KOPT-K1 (cell line): Measurements from ENCODE around the gene TSC2.
"Not testable (repeated sequence)": the region's sequence is repeated elsewhere in the genome, so short reads cannot be mapped to it uniquely, and the experiment has no call there.

Source experiments
- H3K27ac ChIP-seq: fragments of 200-600 bp; sonication (generic); 2 replicates; pipeline ENCODE4 v1.5.1; 2016; ENCODE audit warnings: antibody characterized with exemption, mild to moderate bottlenecking, low read depth, low read length; ENCODE audit not compliant: poor library complexity, severe bottlenecking
- H3K36me3 ChIP-seq: fragments of 200-600 bp; sonication (generic); 2 replicates; pipeline ENCODE4 v1.5.1; 2017; ENCODE audit warnings: antibody characterized with exemption, mild to moderate bottlenecking, low read length, moderate library complexity; ENCODE audit not compliant: insufficient read depth
- H3K9me3 ChIP-seq: fragments of 200-600 bp; sonication (generic); 2 replicates; pipeline ENCODE4 v1.5.1; 2017; ENCODE audit warnings: antibody characterized with exemption, low read length, mild to moderate bottlenecking; ENCODE audit not compliant: insufficient read depth, poor library complexity, severe bottlenecking

TSC2 gene

DNA sequence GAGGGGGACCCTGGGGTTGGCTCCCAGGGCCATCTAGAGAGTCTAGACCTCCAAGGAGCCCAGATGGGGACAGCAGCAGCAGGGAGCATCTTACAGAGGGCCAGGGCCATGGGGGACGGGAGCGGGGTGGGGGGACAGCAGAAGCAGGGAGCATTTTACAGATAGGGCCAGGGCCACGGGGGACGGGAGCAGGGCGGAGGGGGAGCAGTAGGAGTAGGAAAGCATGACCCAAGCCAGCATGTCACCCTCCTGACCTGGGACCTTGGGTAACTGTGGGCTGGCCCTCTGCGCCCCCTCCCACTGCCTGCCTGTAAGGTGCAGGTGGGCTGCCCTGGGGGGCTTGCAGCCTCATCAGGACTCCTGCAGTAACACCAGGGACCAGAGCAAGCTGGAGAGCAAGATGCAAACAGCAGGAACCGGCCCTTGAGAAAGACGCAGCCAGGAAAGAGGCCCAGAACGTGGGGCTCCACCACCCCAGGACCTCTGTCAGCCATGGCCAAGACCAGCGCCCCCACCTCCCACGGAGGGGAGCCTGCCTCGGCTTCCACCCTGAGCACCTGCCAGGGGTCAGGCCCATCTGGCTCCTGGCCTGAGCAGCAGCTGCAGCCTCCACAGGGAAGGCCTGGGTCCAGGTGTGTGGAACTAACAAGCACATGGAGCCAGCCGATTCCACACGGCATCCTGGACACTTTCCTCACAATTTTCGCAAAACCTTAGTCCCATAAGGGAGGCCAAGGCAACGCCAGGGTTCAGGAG, 40.5 kb upstream of the TSC2 start:
- H3K9me3 ChIP-seq: no peaks in the 10 kb centered on the region
- peaks cover 44% of the 10 kb centered on the region; the same call in 1 of the 2 replicates for H3K36me3 ChIP-seq
- peak overlapping the region; percentile 68 for H3K27ac ChIP-seq

DNA sequence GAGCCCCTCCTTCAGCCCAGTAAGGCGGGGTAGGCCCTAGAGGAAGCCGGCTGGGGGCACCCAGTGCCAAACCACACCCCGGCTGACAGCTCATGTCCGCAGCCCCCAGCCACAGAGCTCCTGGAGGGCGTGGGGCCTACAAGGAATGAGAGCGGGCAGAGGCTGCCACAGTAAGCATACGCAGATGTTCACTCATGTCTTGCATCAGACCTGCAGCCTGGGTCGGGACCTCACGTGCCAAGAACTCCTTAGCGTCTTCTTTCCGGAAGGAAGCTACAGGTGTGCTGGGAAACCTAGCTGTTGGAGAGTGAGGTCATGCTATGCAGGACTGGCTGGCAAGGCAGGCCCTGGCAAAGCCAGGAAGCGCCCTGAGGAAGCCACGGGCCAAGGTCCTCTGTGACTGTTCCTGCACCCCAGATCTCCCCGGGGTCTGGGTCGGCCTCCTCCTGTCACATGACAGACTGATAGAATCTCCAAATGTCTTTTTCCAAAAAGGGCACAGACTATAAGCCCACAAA, 39.7 kb upstream of the TSC2 start:
- Histone ChIP-seq H3K27ac (peak overlapping the region; percentile 68), H3K36me3 (peaks cover 36% of the 10 kb centered on the region; the same call in 1 of the 2 replicates)

DNA sequence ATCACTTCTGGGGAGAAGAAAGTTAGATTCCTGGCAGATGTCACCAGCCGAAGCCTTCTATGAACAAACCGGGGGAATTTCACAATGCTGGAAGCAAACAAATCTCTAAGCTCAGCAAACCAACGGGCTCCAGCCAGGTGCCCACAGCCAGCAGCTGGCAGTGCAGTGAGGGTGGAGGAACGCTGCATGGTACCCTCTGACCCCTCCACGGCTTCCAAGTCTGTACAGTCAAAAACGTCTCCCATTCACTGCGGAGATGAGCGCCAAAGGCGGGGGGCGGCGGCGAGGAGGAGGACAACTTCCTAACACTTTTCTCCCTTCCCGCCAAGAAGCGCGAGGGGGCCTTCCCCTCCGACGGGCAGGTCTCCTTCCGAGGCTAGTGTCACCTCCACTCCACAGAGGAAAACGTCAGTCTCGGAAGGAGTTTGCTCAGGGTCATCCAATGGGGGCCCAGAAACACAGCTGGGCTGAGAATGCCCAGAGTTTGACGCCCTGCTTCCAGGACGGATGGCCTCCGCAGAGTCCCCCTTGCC, 39.1 kb upstream of the TSC2 start:
- Histone ChIP-seq H3K27ac (peak overlapping the region; percentile 68), H3K9me3 (no peaks in the 10 kb centered on the region), H3K36me3 (peaks cover 29% of the 10 kb centered on the region; the same call in 1 of the 2 replicates)

More for the DNA sequence above, 39.7 kb upstream of the TSC2 start:
- no peaks in the 10 kb centered on the region for H3K9me3 ChIP-seq

DNA sequence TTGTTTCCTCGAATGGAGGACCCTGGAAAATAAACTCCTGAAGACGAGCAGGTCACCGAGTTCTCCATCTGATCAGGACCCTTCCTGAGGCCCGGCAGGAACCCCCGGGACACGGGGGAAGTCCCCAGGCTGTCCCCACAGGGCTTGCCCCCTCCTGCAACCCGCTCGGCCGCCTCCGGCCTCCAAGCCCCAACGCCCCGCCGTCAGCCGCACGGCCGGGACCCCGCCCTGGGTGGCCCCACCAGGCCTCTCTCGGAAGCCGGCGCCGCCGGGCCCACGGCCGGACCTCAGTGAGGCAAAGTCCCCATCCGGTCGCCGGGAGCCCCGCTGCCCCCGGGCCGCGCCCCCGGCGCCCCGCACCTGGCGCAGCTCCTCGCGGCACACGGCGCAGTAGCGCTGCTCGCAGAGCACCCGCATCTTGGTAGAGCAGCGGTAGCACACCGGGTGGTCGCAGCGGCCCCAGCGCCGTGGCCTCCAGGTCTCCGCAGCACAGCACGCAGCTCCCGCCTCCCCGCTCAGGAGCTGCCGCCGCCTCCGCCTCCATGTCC, 38.5 kb upstream of the TSC2 start:
- H3K27ac ChIP-seq: peak overlapping the region; percentile 68
- H3K9me3 ChIP-seq: no peaks in the 10 kb centered on the region
- H3K36me3 ChIP-seq: peaks cover 26% of the 10 kb centered on the region; the same call in 1 of the 2 replicates

DNA sequence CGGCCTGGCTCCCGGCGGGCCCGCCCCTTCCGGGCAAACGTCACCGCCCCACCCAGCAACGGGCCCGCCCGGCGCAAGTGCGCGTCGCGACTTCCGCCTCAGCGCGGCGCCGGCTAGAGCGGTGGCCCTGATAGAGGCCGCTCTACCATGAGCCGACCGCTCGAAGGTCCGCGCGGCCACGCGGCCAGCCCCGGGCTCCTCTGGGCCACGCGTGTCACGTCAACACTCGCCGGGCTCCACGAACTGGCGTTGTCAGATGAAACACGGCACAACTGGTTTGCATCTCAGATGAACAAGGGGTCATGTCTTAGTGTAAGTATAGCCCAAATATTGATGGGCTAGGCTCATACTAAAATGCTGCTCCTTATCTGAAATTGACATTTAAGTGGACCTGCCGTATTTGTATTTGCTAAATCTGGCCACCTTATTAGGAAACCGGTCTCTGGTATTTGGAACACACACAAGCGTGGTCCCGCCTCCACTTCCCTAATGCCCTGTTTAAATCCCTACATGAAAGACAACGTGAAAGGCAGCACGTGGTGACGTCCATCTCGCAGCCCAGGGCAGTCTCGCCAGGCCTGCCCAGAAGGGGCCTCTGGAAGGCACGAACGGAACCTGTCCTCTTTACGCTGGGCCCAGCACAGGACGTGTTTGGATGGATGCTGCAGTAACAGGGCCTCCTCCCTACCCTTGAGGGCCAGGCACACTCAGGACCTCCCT, 37.8 kb upstream of the TSC2 start, which contains the start of gene ZNF598:
TSS of gene ZNF598 (minus strand) at position 31 of the 720 bp plus-strand sequence.
- Histone ChIP-seq H3K27ac (peak within 1 kb of the TSS; percentile 68), H3K9me3 (no peaks in the 10 kb centered on the region), H3K36me3 (peaks cover 21% of the 10 kb centered on the region; the same call in 1 of the 2 replicates)

DNA sequence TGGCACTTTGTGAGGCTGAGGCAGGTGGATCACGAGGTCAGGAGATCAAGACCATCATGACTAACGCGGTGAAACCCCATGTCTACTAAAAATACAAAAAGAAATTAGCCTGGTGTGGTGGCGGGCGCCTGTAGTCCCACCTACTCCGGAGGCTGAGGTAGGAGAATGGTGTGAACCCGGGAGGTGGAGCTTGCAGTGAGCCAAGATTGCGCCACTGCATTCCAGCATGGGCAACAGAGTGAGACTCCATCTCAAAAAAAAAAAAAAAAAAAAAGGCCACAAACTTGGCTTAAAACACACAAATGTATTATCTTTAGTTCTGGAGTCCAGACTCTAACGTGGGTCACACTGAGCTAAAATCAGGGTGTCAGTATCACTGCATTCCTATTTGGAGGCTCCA, 36.1 kb upstream of the TSC2 start:
- not testable (repeated sequence) for H3K36me3 ChIP-seq, H3K9me3 ChIP-seq, H3K27ac ChIP-seq

DNA sequence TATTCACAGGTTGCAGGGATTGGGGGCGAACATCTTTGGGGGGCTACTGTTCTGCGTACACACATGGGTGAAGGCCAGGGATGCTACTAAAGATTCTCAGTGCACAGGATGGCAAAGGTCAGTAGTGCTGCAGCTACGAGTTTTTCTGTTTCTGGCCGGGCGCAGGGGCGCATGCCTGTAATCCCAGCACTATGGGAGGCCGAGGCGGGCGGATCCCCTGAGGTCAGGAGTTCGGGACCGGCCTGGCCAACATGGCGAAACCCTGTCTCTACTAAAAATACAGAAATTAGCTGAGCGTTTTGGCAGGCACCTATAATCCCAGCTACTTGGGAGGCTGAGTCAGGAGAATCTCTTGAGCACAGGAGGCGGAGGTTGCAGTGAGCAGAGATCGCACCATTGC, 34.3 kb upstream of the TSC2 start:
- Histone ChIP-seq H3K36me3 (no peaks in the 10 kb centered on the region), H3K27ac (no peak overlapping the region), H3K9me3 (no peaks in the 10 kb centered on the region)

DNA sequence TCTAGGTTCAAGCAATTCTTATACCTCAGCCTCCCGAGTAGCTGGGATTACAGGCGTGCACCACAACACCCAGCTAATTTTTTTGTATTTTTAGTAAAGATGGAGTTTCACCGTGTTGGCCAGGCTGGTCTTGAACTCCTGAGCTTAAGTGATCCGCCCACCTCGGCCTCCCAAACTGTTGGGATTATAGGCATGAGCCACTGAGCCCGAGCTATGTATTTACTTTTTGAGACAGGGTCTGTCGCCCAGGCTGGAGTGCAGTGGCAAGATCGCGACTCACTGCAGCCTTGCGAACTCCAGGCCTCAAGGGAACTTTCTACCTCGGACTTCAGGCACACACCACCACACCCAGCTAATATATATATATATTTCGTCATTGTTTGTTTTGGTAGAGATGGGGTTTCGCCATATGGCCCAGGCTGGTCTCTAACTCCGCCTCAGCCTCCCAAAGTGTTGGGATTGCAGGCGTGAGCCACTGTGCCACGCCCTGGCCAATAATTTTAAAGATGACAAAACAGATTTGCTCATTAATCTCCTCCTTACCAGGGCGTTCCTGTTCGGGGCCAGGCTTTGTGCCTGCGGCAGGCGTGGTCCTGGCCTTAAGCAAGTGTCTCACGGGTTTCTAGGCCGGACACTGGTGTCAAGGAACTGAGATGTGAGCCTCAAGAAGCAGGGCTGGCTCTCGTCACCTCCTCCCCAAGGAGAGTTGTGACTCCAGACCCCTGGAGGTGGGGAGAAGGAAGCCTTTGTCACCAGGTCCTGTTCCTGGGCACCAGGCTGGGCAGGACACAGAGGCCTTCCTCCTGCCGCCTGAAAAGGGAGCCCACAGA, 32.5 kb upstream of the TSC2 start:
- Histone ChIP-seq H3K36me3 (no peaks in the 10 kb centered on the region), H3K27ac (no peak overlapping the region), H3K9me3 (no peaks in the 10 kb centered on the region)

DNA sequence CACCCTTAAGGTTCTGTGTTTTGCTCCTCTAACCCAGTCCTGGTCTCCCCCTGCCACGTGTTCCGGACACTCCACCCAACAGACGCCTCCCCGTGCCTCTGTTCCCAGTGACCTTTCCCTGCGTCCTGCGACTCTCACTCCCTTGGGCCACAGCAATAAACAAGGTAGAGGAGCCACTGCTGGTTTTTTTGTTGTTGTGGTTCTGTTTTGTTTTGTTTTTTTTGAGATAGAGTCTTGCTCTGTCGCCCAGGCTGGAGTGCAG, 31.9 kb upstream of the TSC2 start:
- H3K36me3 ChIP-seq: no peaks in the 10 kb centered on the region
- H3K9me3 ChIP-seq: no peaks in the 10 kb centered on the region
- no peak overlapping the region for H3K27ac ChIP-seq

DNA sequence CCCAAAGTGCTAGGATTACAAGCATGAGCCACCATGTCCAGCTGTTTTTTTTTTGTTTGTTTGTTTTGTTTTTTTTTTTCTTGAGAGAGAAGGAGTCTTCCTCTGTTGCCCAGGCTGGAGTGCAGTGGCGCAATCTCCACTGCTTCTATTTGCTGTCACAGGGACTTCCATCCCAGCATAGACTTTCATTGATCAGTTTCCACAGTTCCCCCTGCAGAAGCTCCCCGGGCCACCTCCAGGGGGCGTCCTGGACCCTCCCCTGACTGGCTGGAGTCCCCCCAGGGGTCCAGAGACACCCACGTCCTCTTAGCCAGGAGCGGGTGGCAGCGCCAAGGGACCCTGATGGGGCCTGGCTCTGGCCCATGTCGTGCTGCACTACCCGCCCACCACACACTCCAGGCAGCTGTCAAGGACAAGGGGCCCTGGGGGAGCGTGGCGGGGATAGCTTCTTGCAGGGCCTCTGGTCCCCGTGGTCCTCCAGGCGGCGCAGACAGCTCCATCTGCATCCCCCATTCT, 31.3 kb upstream of the TSC2 start:
- Histone ChIP-seq H3K9me3 (no peaks in the 10 kb centered on the region), H3K36me3 (no peaks in the 10 kb centered on the region), H3K27ac (no peak overlapping the region)

DNA sequence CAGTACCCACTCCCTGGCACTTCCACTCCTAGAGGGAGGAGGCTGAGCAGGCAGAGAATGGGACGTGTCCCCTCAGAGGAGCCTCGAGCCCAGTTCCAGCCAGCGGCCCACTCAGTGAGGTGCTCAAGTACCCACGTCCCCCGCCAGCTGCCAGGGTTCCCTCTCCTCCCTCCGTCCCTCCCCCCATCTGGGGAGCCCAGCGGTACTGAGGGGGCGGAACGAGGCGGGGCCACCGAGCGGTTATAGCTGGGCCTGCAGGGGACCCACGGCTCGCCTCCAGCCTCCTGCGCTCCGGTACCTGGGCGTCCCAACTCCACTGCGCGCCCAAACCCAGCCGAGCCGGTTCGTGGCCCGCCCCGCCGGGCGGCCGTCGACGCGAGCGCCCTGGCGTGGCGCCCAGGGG, 28.3 kb upstream of the TSC2 start, which contains the start of gene NPW:
TSS of gene NPW (plus strand) at position 268 of the 403 bp plus-strand sequence.
- Histone ChIP-seq H3K36me3 (no peaks in the 10 kb centered on the region), H3K9me3 (no peaks in the 10 kb centered on the region), H3K27ac (no peak within 1 kb of the TSS)

DNA sequence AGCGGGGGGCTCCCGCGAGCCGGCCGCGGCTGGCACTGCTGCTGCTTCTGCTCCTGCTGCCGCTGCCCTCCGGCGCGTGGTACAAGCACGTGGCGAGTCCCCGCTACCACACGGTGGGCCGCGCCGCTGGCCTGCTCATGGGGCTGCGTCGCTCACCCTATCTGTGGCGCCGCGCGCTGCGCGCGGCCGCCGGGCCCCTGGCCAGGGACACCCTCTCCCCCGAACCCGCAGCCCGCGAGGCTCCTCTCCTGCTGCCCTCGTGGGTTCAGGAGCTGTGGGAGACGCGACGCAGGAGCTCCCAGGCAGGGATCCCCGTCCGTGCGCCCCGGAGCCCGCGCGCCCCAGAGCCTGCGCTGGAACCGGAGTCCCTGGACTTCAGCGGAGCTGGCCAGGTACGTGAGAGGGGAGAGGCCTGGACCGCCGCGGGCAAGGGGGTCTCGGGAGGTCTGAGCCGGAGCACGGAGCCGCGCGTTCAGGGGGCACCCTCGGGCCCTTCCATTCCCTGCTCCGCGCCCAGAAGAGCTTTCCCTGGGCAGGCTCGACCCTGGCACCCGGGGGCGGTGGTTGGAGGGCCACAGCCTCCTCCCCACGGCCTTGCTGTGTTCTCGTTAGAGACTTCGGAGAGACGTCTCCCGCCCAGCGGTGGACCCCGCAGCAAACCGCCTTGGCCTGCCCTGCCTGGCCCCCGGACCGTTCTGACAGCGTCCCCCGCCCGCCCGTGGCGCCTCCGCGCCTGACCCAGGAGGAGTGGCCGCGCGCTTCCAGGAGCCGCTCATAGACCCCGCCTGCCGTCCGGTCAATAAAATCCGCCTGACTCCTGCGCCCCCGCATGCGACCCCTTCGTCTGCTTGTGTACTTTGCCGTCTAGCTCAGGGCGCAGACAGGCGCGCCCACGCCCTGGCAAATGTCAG, 27.6 kb upstream of the TSC2 start:
- H3K9me3 ChIP-seq: no peaks in the 10 kb centered on the region
- no peak overlapping the region for H3K27ac ChIP-seq
- H3K36me3 ChIP-seq: no peaks in the 10 kb centered on the region

DNA sequence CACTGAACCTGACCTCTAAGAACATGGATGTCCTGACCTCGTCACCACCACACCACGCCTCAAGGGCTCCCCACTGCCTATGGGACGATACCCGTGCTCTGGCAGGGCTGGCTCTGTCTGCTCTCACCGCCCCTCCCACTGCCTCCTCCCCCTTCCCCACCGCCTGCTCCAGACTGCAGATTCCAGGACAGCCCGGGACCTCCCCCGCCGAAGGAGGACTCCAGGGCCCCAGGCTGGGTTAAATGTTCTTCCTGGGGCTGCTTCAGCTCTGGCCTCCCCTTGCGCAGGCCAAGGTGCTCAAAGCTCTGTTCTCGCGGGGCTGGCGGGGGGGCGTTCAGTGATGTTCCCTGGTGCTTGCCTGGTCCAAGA, 25.1 kb upstream of the TSC2 start:
- Histone ChIP-seq H3K27ac (no peak overlapping the region), H3K9me3 (no peaks in the 10 kb centered on the region), H3K36me3 (no peaks in the 10 kb centered on the region)
